ENCODE data around the gene SORL1. TPM values are rescaled to one million over a fixed set of nuclear protein-coding genes. Genes with fewer than 3 reads are reported as not detected.
"Not testable (repeated sequence)": the region's sequence is repeated elsewhere in the genome, so short reads cannot be mapped to it uniquely, and the experiment has no call there.

Gene SORL1
- total RNA-seq, 1 donor from 2014 or later = 39.0 TPM

DNA sequence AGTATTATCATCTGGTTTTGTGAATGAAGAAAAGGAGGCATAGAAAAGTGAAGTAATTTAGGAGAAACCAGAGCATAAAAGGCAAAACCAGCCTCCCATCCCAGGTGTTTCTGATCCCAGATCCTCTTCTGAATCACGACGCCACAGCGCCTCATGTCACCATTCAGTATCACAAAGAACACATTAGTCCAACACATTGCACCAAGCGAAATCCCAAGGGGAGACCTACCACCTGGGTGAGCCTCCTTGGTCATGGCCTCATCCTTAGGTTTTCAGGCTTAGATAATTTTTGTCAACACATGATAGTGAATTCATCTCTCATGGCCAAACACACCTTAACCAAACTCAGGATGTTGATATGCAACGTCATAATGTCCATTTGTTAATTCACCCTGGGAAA, 182.2 kb downstream of the SORL1 start:
- H3K4me1 Mint-ChIP-seq (ENCODE audit: unreplicated experiment) = peaks cover 4% of the 10 kb centered on the region
- DNase-seq (ENCODE audit: extremely low spot score, unreplicated experiment) = no peak
- peaks cover 8% of the 10 kb centered on the region for H3K36me3 Mint-ChIP-seq
- H3K4me3 Mint-ChIP-seq = no peak overlapping the region
- no peaks in the 10 kb centered on the region for H3K9me3 Mint-ChIP-seq
- H3K27ac Mint-ChIP-seq = no peak overlapping the region
- no peaks in the 10 kb centered on the region for H3K27me3 Mint-ChIP-seq
- TF ChIP-seq, protein P1, sequence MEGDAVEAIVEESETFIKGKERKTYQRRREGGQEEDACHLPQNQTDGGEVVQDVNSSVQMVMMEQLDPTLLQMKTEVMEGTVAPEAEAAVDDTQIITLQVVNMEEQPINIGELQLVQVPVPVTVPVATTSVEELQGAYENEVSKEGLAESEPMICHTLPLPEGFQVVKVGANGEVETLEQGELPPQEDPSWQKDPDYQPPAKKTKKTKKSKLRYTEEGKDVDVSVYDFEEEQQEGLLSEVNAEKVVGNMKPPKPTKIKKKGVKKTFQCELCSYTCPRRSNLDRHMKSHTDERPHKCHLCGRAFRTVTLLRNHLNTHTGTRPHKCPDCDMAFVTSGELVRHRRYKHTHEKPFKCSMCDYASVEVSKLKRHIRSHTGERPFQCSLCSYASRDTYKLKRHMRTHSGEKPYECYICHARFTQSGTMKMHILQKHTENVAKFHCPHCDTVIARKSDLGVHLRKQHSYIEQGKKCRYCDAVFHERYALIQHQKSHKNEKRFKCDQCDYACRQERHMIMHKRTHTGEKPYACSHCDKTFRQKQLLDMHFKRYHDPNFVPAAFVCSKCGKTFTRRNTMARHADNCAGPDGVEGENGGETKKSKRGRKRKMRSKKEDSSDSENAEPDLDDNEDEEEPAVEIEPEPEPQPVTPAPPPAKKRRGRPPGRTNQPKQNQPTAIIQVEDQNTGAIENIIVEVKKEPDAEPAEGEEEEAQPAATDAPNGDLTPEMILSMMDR (conservative IDR thresholded peaks at IDR 0.05) = no peak

DNA sequence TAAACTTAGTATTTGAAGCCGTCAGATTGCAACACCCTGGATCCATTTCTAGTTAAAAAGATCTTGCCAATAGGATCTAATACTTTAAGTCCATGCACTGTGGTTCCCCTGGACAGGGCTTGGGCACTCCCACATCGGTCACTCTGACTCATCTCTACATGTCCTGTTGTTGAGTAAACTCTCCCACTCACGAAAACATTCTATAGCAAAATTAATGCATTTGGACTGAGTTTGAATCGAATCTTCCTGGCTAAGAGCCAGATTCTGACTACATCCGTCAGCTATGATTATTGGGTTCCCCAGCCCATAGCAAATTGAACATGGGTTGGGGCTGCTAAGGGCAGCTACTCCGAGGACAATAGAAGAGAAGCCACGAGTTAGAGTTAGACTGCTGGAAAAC, 182.8 kb downstream of the SORL1 start:
- Mint-ChIP-seq H3K27ac (no peak overlapping the region), H3K36me3 (peaks cover 8% of the 10 kb centered on the region), H3K9me3 (no peaks in the 10 kb centered on the region), H3K4me3 (no peak overlapping the region), H3K4me1 (ENCODE audit: unreplicated experiment) (peaks cover 4% of the 10 kb centered on the region), H3K27me3 (no peaks in the 10 kb centered on the region)
- no peak for DNase-seq (ENCODE audit: extremely low spot score, unreplicated experiment)
- TF ChIP-seq, protein P1 (conservative IDR thresholded peaks at IDR 0.05) = no peak

DNA sequence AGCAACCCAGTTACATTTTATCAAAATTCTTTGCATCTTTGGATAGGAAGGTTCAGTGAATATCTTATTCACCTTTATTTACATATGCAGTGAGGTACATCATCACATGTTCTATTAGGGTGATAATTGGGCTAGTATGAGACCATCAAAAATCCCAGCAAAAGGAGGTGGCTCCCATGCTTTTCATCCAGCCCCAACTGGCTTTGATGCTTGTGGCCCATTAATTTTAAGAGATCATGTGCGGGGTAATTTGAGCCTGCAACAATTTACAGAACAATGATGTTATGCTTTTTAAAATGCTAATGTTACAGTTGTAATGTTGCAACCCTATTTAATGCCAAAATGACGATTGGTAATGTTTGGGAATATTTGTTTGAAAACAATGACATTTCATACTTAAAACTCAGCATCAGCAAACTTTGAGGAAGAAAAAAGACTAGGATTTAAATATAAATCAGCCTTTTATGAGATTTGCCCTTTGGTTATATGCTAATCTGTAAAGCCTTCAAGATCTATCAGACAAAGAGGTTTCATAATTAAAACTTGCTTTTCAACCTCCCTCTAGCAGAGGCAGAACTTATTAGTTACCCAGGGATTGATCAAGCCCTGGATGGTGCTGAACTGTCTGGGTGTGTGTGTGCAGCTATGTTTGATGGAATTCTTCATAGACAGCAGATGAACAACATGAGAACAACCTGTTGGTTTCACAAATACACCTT, 184.1 kb downstream of the SORL1 start:
- no peak overlapping the region for H3K27ac Mint-ChIP-seq
- no peaks in the 10 kb centered on the region for H3K27me3 Mint-ChIP-seq
- H3K36me3 Mint-ChIP-seq = peaks cover 8% of the 10 kb centered on the region
- H3K9me3 Mint-ChIP-seq = no peaks in the 10 kb centered on the region
- peaks cover 4% of the 10 kb centered on the region for H3K4me1 Mint-ChIP-seq (ENCODE audit: unreplicated experiment)
- DNase-seq (ENCODE audit: extremely low spot score, unreplicated experiment) = no peak
- no peak overlapping the region for H3K4me3 Mint-ChIP-seq
- TF ChIP-seq, protein P1 (conservative IDR thresholded peaks at IDR 0.05) = no peak

DNA sequence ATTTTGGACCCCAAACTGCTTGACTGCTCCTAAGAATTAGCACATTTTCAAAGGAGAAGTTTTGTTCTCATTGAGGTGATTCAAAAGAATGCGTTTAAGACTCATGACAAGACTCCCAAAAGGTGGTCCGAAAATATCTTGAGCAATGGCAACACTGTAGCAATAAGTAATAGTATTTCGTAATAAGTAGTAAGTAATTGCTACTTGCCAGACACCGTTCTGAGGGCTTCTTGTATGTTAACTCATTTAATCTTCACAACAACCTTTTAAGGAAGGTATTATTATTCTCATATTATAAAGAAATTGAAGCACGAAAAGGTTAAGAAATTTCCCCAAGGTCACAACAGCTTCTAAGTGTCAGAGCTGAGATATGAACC, 184.7 kb downstream of the SORL1 start:
- Mint-ChIP-seq H3K4me3 (no peak overlapping the region), H3K36me3 (peaks cover 8% of the 10 kb centered on the region), H3K4me1 (ENCODE audit: unreplicated experiment) (peaks cover 4% of the 10 kb centered on the region), H3K9me3 (no peaks in the 10 kb centered on the region), H3K27me3 (peaks cover 4% of the 10 kb centered on the region), H3K27ac (no peak overlapping the region)
- DNase-seq (ENCODE audit: extremely low spot score, unreplicated experiment) = no peak
- TF ChIP-seq, protein P1 (conservative IDR thresholded peaks at IDR 0.05) = no peak

DNA sequence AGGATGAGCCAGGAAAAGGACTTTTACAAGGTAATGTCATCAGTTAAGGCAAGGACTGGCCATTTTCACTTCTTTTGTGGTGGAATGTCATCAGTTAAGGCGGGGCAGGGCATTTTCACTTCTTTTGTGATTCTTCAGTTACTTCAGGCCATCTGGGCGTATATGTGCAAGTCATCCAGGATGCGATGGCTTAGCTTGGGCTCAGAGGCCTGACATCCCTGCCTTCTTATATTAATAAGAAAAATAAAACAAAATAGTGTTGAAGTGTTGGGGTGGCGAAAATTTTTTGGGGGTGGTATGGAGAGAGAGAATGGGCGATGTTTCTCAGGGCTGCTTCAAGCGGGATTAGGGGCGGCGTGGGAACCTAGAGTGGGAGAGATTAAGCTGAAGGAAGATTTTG, 185.5 kb downstream of the SORL1 start:
- H3K4me1 Mint-ChIP-seq (ENCODE audit: unreplicated experiment); H3K27me3 Mint-ChIP-seq; DNase-seq (ENCODE audit: extremely low spot score, unreplicated experiment); H3K36me3 Mint-ChIP-seq; H3K4me3 Mint-ChIP-seq; H3K27ac Mint-ChIP-seq; H3K9me3 Mint-ChIP-seq: not testable (repeated sequence)

DNA sequence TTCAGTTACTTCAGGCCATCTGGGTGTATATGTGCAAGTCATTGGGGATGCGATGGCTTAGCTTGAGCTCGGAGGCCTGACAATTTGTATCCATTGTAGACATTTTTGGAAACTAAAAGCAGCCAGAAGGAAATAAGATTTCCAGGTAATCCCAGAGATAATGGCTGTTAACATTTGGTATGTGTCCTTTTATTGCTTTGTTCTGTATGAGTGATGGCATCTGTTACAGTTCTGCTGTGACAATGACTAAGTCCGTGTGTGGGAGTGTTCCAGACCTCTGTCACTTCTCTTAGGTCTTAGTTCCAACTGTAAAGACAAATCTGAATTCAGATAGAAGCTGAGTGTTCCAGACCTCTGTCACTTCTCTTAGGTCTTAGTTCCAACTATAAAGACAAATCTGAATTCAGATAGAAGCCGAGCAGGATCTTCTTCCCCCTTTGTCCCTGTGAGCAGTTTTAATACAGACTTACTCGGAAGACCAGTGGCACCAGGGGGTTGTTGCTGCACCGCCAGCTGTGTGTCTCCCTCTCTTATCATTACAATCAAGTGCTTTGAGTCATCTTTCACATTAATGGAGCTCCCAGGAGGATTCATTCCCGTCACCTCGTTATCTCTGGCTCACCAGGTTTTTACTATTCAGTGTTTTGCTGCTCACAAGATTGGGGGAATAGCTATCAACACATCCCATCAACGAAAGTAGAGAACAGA, 191.5 kb downstream of the SORL1 start:
- Mint-ChIP-seq H3K4me3 (no peak overlapping the region), H3K27me3 (peaks cover 18% of the 10 kb centered on the region), H3K4me1 (ENCODE audit: unreplicated experiment) (no peaks in the 10 kb centered on the region), H3K36me3 (no peaks in the 10 kb centered on the region), H3K9me3 (no peaks in the 10 kb centered on the region), H3K27ac (no peak overlapping the region)
- TF ChIP-seq, protein P1 (conservative IDR thresholded peaks at IDR 0.05) = no peak
- DNase-seq (ENCODE audit: extremely low spot score, unreplicated experiment) = no peak
